Measurements from ENCODE around the gene HACE1.
A peak's percentile ranks its signal among the peaks of the same experiment; 100 is the strongest.

Gene HACE1

GRCh38 chr6:104796031-104796785 is 63.5 kb downstream of the HACE1 start:
- TF ChIP-seq CTCF (IDR thresholded peaks at IDR 0.05; ENCODE audit: low read length, missing control alignments): no peak
- no peak overlapping the region for H3K4me3 ChIP-seq (replicated peaks; ENCODE audit: low read depth, low read length)
- DNase-seq (ENCODE audit: low read depth): no peak

GRCh38 chr6:104795363-104795762 is 64.4 kb downstream of the HACE1 start:
- TF ChIP-seq CTCF (IDR thresholded peaks at IDR 0.05; ENCODE audit: low read length, missing control alignments): no peak
- DNase-seq (ENCODE audit: low read depth): no peak
- no peak overlapping the region for H3K4me3 ChIP-seq (replicated peaks; ENCODE audit: low read depth, low read length)

DNA sequence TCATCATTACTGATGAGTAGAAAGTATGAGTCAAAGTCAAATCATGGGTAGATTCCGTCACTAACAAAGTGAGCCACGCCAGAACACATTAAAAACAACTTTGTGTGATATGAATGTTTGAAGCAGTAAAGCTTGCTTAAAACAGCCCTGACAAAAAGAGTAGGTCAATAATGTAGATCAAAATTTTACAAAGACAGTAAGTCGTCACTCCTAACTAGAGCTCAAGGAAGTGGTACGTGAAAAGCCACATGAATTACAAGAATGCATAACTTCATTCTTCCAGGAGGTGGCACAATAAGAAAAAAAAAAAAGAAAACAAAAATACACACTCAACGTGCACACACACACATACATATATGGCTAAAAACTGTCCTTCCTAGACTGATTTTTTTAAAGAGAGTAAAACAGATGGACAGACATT is 69.9 kb downstream of the HACE1 start:
- TF ChIP-seq CTCF (IDR thresholded peaks at IDR 0.05; ENCODE audit: low read length, missing control alignments): peak; percentile 45
- DNase-seq (ENCODE audit: low read depth): peak; percentile 78
- H3K4me3 ChIP-seq (replicated peaks; ENCODE audit: low read depth, low read length): no peak overlapping the region

DNA sequence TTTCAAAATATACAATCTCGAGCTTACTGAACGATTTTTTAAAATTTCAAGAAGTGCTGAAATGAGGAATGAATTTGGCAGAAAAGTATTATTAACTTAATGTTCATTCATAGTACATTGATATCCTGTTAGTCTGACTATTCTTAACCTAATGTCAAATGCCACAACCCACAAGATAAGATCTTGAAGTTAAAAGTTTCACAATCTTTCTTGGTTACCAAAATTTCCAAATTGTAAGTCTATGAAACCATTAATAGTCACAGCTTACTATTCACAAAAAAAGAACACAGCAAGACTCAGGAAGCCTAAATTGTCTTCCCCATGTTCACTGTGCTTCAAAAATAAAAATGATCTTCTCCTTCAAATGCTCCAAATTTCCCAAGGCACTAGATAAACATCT is 71.3 kb downstream of the HACE1 start:
- DNase-seq (ENCODE audit: low read depth): no peak

DNA sequence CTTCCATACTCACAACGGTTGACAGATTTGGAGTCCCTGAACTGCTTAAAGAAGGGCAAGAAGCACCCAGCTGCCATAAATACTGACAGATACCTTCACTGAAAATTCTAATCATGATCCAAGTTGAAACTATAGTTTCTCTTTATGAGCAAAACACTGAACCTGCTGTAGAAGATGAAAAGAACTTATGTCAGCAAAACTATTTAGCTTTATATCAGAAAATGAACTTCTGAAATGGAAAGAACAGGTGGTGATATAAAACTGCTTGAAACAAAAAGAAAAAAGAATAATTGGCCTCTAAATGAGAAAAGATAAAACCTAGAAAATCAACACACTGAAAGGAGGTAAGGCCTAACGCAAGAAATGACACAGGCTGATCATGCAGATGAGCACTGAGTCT is 72.4 kb downstream of the HACE1 start:
- DNase-seq (ENCODE audit: low read depth): no peak

More for the DNA sequence above, 71.3 kb downstream of the HACE1 start:
- no peak overlapping the region for H3K4me3 ChIP-seq (replicated peaks; ENCODE audit: low read depth, low read length)
- TF ChIP-seq CTCF (IDR thresholded peaks at IDR 0.05; ENCODE audit: low read length, missing control alignments): no peak

GRCh38 chr6:104784884-104785283 is 74.8 kb downstream of the HACE1 start:
- TF ChIP-seq CTCF (IDR thresholded peaks at IDR 0.05; ENCODE audit: low read length, missing control alignments): no peak
- peak; percentile 28 for DNase-seq (ENCODE audit: low read depth)
- no peak overlapping the region for H3K4me3 ChIP-seq (replicated peaks; ENCODE audit: low read depth, low read length)

More for the DNA sequence above, 72.4 kb downstream of the HACE1 start:
- H3K4me3 ChIP-seq (replicated peaks; ENCODE audit: low read depth, low read length): no peak overlapping the region
- TF ChIP-seq CTCF (IDR thresholded peaks at IDR 0.05; ENCODE audit: low read length, missing control alignments): no peak
